ENCODE results near the gene LRRC42.

The LRRC42 gene

GRCh38 chr1:53975861-53976260 is 29.7 kb downstream of the LRRC42 start:
- no peaks in the 10 kb centered on the region for H3K36me3 ChIP-seq (ENCODE audit: insufficient read depth)
- H2AFZ ChIP-seq (ENCODE audit: low read depth), result no peak overlapping the region
- H4K20me1 ChIP-seq (ENCODE audit: insufficient read depth), result no peaks in the 10 kb centered on the region
- no peak overlapping the region for H3K27ac ChIP-seq
- TF ChIP-seq CTCF (conservative IDR thresholded peaks at IDR 0.05; ENCODE audit: low read depth, low read length), result no peak
- H3K4me3 ChIP-seq (IDR thresholded peaks at IDR 0.05; ENCODE audit: insufficient read depth, low read depth, low read length), result no peak overlapping the region
- no peaks in the 10 kb centered on the region for H3K79me2 ChIP-seq (ENCODE audit: insufficient read depth, low read depth)
- H3K27me3 ChIP-seq (ENCODE audit: insufficient read depth, low read depth), result no peaks in the 10 kb centered on the region
- no peak overlapping the region for H3K4me2 ChIP-seq
- H3K4me1 ChIP-seq (ENCODE audit: low read depth, poor library complexity, severe bottlenecking), result no peaks in the 10 kb centered on the region
- no peak overlapping the region for H3K9ac ChIP-seq

DNA sequence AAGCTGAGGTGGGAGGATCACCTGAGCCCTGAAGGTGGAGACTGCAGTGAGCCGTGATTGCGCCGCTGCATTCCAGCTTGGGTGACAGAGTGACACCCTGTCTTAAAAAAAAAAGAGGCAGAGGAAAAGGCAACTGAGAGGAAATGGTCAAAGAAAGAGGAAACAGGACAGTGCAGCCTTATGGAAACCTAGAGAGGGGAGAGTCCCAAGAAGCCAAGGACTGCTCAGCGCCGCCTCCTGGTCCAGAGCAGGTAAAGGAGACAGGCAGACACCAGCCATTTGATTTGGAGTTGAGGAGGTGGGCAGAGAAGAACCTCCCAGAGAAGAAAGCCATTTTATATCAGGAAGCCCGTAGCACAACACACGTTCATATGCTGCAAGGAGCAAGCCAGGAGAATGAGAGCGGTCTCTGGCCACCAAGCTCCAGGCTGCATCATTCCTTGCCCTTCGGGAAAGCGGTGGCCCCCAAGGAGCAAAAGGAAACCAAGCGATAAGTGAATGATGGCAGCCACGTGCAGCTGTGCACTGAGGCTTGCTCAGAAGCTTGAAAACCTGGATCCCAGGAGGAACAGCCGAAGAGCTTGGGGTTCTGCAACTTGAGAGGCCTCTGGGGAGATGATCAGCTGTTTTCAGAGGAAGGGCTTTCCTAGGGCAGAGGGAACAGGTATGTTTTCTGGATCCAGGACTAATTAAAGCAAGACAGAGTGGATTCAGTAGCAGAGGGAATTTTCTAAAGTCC is 33.7 kb downstream of the LRRC42 start:
- Histone ChIP-seq H3K36me3 (ENCODE audit: insufficient read depth) (no peaks in the 10 kb centered on the region), H3K4me3 (IDR thresholded peaks at IDR 0.05; ENCODE audit: insufficient read depth, low read depth, low read length) (no peak overlapping the region), H4K20me1 (ENCODE audit: insufficient read depth) (no peaks in the 10 kb centered on the region), H3K4me1 (ENCODE audit: low read depth, poor library complexity, severe bottlenecking) (no peaks in the 10 kb centered on the region), H3K4me2 (no peak overlapping the region), H3K27me3 (ENCODE audit: insufficient read depth, low read depth) (no peaks in the 10 kb centered on the region), H3K9ac (no peak overlapping the region), H2AFZ (ENCODE audit: low read depth) (no peak overlapping the region), H3K79me2 (ENCODE audit: insufficient read depth, low read depth) (no peaks in the 10 kb centered on the region), H3K27ac (no peak overlapping the region)
- TF ChIP-seq CTCF (conservative IDR thresholded peaks at IDR 0.05; ENCODE audit: low read depth, low read length), result no peak

DNA sequence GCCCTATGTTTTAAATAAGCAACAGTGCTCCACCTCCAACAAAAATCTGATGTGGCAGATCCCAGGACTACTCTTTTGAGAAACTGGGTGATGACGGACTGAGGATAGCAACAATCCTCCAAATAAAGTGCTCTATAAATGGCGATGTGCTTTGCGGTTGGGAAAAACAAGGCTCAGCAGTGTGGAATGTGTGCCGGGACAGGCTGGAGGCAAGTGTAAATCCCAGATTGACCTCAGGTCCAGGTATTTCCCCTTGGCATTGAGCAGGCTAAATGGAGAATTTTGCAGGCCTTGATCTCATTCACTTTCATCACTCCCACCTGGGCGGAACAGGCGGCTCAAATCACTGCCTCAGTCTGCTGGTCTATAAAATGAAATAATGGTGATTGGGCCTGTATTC is 35.1 kb downstream of the LRRC42 start:
- H3K27me3 ChIP-seq (ENCODE audit: insufficient read depth, low read depth), result no peaks in the 10 kb centered on the region
- no peak overlapping the region for H3K4me3 ChIP-seq (IDR thresholded peaks at IDR 0.05; ENCODE audit: insufficient read depth, low read depth, low read length)
- no peak overlapping the region for H2AFZ ChIP-seq (ENCODE audit: low read depth)
- H3K4me1 ChIP-seq (ENCODE audit: low read depth, poor library complexity, severe bottlenecking), result no peaks in the 10 kb centered on the region
- H3K36me3 ChIP-seq (ENCODE audit: insufficient read depth), result no peaks in the 10 kb centered on the region
- no peak overlapping the region for H3K4me2 ChIP-seq
- H3K9ac ChIP-seq, result no peak overlapping the region
- no peak overlapping the region for H3K27ac ChIP-seq
- no peaks in the 10 kb centered on the region for H3K79me2 ChIP-seq (ENCODE audit: insufficient read depth, low read depth)
- no peak for TF ChIP-seq CTCF (conservative IDR thresholded peaks at IDR 0.05; ENCODE audit: low read depth, low read length)
- H4K20me1 ChIP-seq (ENCODE audit: insufficient read depth), result no peaks in the 10 kb centered on the region

GRCh38 chr1:53982034-53982762 is 36.0 kb downstream of the LRRC42 start:
- Histone ChIP-seq H3K4me2 (no peak overlapping the region), H3K4me1 (ENCODE audit: low read depth, poor library complexity, severe bottlenecking) (no peaks in the 10 kb centered on the region), H3K27ac (no peak overlapping the region), H3K27me3 (ENCODE audit: insufficient read depth, low read depth) (no peaks in the 10 kb centered on the region), H3K9ac (no peak overlapping the region), H2AFZ (ENCODE audit: low read depth) (no peak overlapping the region), H3K4me3 (IDR thresholded peaks at IDR 0.05; ENCODE audit: insufficient read depth, low read depth, low read length) (no peak overlapping the region), H3K79me2 (ENCODE audit: insufficient read depth, low read depth) (no peaks in the 10 kb centered on the region), H4K20me1 (ENCODE audit: insufficient read depth) (no peaks in the 10 kb centered on the region), H3K36me3 (ENCODE audit: insufficient read depth) (no peaks in the 10 kb centered on the region)
- no peak for TF ChIP-seq CTCF (conservative IDR thresholded peaks at IDR 0.05; ENCODE audit: low read depth, low read length)
